Activated naive CD8-positive, alpha-beta T cell treated with anti-CD3 and anti-CD28 coated beads, Interleukin-2, amount 10 ng/mL, durations not matched to agents 7 days and 5 days (primary cell): Measurements from ENCODE around the gene ANKIB1. TPM values are rescaled to one million over a fixed set of nuclear protein-coding genes. Genes with fewer than 3 reads are reported as not detected.

Source experiments
- ATAC-seq: fragments of 150-1000 bp; cut with Tn5 transposase; one replicate; pipeline ENCODE4 v1.10.0; 2021; ENCODE audit warnings: low read depth, moderate library complexity
- POLR2A ChIA-PET: fragments of 350-600 bp; sonication (Branson Sonifier 250); formaldehyde crosslinking; loops from one replicate; lab custom pipeline; 2021; ENCODE audit warnings: antibody characterized with exemption; lab: Charles Lee
- DNase-seq: peaks from one replicate; pipeline ENCODE4 v3.0.0; 2021
- H3K27ac Mint-ChIP-seq: one replicate; pipeline ENCODE4 v1.8.0; 2022; ENCODE audit warnings: mild to moderate bottlenecking, mixed read lengths
- H3K27me3 Mint-ChIP-seq: one replicate; pipeline ENCODE4 v1.8.0; 2022; ENCODE audit warnings: mild to moderate bottlenecking, moderate library complexity, mixed read lengths
- H3K36me3 Mint-ChIP-seq: one replicate; pipeline ENCODE4 v1.8.0; 2021; ENCODE audit warnings: mild to moderate bottlenecking, mixed read lengths
- H3K4me1 Mint-ChIP-seq: one replicate; pipeline ENCODE4 v1.8.0; 2021; ENCODE audit warnings: mixed read lengths
- H3K4me3 Mint-ChIP-seq: one replicate; pipeline ENCODE4 v1.8.0; 2022; ENCODE audit warnings: mild to moderate bottlenecking, moderate library complexity, mixed read lengths
- H3K9me3 Mint-ChIP-seq: one replicate; pipeline ENCODE4 v1.8.0; 2021; ENCODE audit warnings: mixed read lengths
- total RNA-seq, 2 experiments: library from RNA; stranded (reverse); gene quantifications; one replicate each; pipeline ENCODE4 v1.2.3, GENCODE V29; 2021

Gene ANKIB1
- total RNA-seq, 2 experiments from 2014 or later: 75.5 to 77.6 TPM

DNA sequence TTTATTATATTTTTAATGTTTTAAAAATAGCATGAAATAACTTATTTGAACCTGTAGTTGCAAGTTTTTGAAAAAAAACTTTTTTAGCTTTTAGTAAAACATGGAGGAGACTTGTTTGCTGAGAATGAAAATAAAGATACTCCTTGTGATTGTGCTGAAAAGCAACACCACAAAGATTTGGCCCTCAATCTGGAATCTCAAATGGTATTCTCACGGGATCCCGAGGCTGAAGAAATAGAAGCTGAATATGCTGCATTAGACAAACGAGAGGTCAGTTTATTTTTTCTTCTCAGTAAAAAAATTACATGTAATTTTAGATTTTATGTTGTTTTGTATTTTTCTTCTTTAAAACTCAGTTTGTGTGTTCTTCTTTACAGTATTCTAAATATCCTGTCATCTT is 73.5 kb downstream of the ANKIB1 start:
- no peaks in the 10 kb centered on the region for H3K9me3 Mint-ChIP-seq
- H3K4me1 Mint-ChIP-seq: no peaks in the 10 kb centered on the region
- DNase-seq (no peak), ATAC-seq (no peak)
- peaks cover 16% of the 10 kb centered on the region for H3K36me3 Mint-ChIP-seq
- POLR2A ChIA-PET: no interaction called here
- H3K27me3 Mint-ChIP-seq: no peaks in the 10 kb centered on the region
- H3K4me3 Mint-ChIP-seq: no peak overlapping the region
- H3K27ac Mint-ChIP-seq: no peak overlapping the region

DNA sequence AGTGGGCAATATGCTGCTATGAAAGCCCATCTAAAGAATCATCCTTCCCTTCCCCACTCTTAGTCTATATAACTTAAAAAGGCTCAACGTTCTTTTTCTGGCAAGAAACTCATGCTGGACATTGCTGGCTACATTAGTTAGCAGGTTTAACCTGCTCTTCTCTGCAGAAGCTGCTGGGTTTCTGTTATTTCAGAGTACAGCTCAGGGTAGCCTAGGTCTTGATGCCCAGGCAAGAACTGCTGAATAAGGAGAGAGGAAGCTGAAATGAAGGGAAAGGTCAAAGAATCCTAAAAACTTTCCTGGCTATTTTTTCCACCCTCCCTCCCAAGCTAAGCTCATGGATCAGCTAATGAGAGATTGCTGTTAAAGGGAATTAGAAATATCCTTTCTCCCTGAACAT is 79.4 kb downstream of the ANKIB1 start:
- Mint-ChIP-seq H3K4me1 (peaks cover 9% of the 10 kb centered on the region), H3K36me3 (peaks cover 26% of the 10 kb centered on the region), H3K27me3 (no peaks in the 10 kb centered on the region), H3K4me3 (no peak overlapping the region), H3K27ac (no peak overlapping the region), H3K9me3 (no peaks in the 10 kb centered on the region)
- POLR2A ChIA-PET: no interaction called here
- ATAC-seq (no peak), DNase-seq (no peak)

DNA sequence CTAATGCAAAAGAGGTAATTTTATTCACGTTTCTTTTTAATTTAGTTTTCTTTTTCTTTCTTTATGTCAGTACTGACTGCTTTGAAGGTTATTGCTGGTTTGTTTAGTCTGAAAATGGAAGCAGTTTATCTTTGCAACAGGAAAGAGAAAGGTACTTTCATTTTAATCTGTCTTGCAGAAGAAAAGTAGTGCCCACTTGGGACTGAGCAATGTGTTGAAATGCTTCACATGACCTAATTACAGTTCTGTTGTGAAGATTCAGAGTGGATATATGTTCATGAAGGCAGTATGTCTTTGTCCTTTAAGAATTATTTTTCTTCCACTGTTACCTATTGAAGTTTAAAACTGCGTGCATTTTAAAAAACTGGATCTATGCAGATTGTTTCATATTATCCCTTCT is 80.1 kb downstream of the ANKIB1 start:
- H3K27ac Mint-ChIP-seq: no peak overlapping the region
- ATAC-seq (no peak), DNase-seq (no peak)
- peaks cover 9% of the 10 kb centered on the region for H3K4me1 Mint-ChIP-seq
- H3K36me3 Mint-ChIP-seq: peaks cover 19% of the 10 kb centered on the region
- H3K27me3 Mint-ChIP-seq: no peaks in the 10 kb centered on the region
- no peaks in the 10 kb centered on the region for H3K9me3 Mint-ChIP-seq
- H3K4me3 Mint-ChIP-seq: peak overlapping the region; percentile 15
- POLR2A ChIA-PET: no interaction called here

DNA sequence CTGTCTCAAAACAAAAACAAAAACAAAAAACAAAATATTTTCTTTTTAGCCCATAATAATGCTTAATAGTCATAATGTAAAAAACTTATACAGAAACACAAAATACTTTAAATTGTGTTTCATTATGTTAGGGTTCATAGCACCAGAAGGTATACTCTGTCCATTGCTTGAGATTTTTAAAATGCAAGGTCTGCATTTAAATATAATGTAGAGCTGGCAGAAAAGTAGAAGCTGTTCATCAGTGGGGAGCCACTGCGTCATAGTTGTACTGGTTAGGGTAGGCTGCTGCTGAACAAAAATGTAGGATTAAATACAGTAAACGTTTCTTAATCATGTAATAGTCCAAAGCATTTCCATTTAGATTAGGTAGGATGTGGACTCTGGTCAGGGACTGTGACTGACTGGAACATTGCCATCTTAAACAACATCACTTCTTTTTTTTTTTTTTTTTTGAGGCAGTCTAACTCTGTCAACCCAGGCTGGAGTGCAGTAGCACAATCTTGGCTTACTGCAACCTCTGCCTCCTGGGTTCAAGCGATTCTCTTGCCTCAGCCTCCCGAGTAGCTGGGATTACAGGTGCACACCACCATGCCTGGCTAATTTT is 85.2 kb downstream of the ANKIB1 start:
- Mint-ChIP-seq H3K9me3 (no peaks in the 10 kb centered on the region), H3K27ac (no peak overlapping the region), H3K4me1 (peaks cover 3% of the 10 kb centered on the region), H3K4me3 (no peak overlapping the region), H3K27me3 (no peaks in the 10 kb centered on the region), H3K36me3 (peaks cover 34% of the 10 kb centered on the region)
- POLR2A ChIA-PET: interaction anchor here (0.7 kb wide), 1 partner anchor 586 kb away, joined by 5 read pairs; no protein-coding TSS in a partner anchor
- ATAC-seq (no peak), DNase-seq (no peak)

DNA sequence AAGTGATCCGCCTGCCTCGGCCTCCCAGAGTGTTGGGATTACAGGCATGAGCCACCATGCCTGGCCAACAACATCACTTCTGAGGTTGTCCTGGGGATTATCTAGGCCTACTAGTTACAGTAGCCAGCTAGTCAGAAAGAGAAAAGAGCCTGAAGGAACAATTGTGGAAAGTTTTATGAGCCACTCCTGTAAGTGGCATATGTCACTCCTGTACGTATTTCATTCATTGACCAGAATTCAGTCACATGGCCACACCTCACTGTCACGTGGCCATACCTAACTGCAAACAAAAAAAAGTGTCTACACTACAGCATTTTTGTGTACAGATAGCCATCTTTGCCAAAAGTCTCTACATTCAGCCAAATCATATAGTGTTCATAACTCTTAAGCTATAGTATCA is 85.7 kb downstream of the ANKIB1 start:
- Mint-ChIP-seq H3K9me3 (no peaks in the 10 kb centered on the region), H3K4me3 (no peak overlapping the region), H3K27ac (no peak overlapping the region), H3K4me1 (no peaks in the 10 kb centered on the region), H3K36me3 (peaks cover 32% of the 10 kb centered on the region), H3K27me3 (no peaks in the 10 kb centered on the region)
- DNase-seq (no peak), ATAC-seq (no peak)
- POLR2A ChIA-PET: no interaction called here

DNA sequence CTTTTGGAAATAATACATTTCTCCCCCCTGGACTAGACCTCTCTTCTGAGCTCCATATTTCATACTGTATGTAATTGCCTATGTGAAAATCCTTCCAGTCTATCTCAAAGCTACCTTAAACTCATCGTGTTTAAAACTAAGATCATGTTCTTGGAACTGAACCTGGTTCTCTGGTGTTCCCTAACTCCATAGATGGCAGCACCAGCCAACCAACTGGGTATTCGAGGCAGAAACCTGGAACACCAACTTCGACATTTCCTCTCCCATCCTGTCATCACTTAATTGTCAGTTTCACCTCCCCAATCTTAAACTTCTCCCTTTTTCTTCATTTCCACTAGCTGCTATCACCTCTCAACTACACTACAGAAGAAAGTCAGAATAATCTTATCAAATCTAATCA is 87.0 kb downstream of the ANKIB1 start:
- Mint-ChIP-seq H3K4me3 (no peak overlapping the region), H3K9me3 (no peaks in the 10 kb centered on the region), H3K36me3 (peaks cover 35% of the 10 kb centered on the region), H3K27ac (no peak overlapping the region), H3K4me1 (no peaks in the 10 kb centered on the region), H3K27me3 (no peaks in the 10 kb centered on the region)
- DNase-seq: no peak
- POLR2A ChIA-PET: no interaction called here
- ATAC-seq: no peak

DNA sequence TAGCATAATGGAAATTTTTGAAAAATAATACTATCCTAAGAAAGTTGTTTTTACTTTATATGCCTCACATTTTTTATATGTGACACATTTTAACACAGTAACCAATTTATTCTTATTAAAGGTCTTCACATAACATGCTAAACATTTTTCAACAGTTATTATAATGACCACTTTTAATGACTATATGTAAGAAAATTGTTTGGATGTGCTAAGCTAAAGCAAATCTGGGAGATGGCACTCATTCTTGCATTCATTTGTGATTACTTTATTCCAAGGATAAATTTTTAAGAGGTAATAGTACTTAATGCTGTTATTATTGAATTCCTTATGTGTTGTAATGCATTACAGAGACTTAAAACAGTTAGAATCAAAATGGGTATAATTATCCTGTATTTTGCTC is 88.1 kb downstream of the ANKIB1 start:
- Mint-ChIP-seq H3K27ac (no peak overlapping the region), H3K9me3 (no peaks in the 10 kb centered on the region), H3K27me3 (no peaks in the 10 kb centered on the region), H3K4me1 (no peaks in the 10 kb centered on the region), H3K36me3 (peaks cover 35% of the 10 kb centered on the region), H3K4me3 (no peak overlapping the region)
- ATAC-seq (no peak), DNase-seq (no peak)
- POLR2A ChIA-PET: no interaction called here

DNA sequence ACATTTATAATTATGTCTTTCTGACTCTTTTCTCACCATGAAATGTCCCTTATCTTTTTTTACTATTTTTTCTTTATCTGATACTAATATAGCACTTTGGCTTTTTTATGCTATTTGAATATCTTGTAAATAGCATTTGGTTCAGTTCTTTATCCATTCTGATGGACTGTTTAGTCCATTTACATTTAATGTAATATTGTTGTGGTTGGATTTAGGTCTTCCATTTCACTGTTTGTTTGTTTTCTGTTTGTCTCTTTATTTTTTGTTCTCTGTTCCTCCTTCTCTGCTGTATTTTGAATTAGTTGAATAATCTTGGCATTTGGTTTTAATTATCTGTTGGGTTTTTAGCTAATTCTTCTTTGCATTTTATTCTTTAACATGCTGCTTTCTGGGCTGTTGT is 89.8 kb downstream of the ANKIB1 start:
- Mint-ChIP-seq H3K36me3 (peaks cover 26% of the 10 kb centered on the region), H3K4me1 (no peaks in the 10 kb centered on the region), H3K9me3 (no peaks in the 10 kb centered on the region), H3K27ac (no peak overlapping the region), H3K4me3 (no peak overlapping the region), H3K27me3 (no peaks in the 10 kb centered on the region)
- no peak for ATAC-seq
- POLR2A ChIA-PET: no interaction called here
- DNase-seq: no peak

DNA sequence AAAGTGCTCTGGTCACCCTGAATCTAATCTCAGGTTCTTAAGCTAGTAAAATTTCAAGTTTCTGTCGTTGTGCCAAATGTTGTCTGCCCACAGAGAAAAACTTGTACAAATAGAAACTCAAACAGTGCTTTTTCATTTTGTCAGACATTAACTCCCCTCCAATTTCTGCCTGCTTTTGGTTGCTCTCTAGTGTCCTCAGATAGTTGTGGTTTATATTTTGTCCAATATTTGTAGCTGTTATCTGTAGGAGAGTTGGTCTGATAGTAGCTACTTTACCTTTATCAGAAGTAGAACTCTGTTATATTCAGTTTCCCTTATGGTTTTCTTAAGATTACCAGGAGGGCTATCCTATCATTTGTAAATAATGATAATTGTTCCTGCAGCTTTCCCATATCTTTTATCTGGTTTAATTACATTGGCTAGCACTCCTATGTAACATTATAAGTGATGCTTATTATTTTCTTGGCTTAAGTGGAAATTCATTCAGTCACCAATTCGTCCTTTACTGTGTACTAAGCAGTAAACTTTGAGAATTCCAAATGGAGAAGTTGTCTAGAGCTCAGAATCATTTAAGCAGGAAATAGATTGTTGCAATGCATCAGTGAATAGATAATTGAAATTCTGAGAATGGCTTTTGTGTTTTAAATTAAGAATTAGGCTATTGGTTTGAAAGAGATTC is 91.0 kb downstream of the ANKIB1 start:
- POLR2A ChIA-PET: no interaction called here
- ATAC-seq (no peak), DNase-seq (no peak)
- Mint-ChIP-seq H3K27me3 (no peaks in the 10 kb centered on the region), H3K36me3 (peaks cover 22% of the 10 kb centered on the region), H3K27ac (no peak overlapping the region), H3K4me1 (no peaks in the 10 kb centered on the region), H3K4me3 (no peak overlapping the region), H3K9me3 (no peaks in the 10 kb centered on the region)

DNA sequence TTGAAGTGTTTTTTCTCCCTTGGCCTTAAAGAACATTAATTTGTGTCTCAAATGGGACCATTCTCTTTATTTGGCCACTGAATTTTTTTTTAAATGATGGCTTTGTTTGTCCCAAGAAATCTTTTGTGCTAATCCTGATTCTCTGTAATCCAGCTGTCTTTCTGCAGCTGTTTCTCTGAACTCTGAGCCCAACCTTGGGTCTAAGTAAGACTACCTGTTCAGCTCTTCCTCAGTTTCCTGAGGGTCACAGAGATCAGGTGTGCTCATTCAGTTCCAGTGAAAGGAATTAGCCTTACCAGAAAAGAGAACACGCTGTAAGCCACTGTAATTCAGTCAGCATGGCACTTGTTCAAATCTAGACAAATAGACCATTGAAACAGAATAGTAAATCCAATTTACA is 94.2 kb downstream of the ANKIB1 start:
- POLR2A ChIA-PET: no interaction called here
- no peak overlapping the region for H3K27ac Mint-ChIP-seq
- DNase-seq: no peak
- no peak overlapping the region for H3K4me3 Mint-ChIP-seq
- no peak for ATAC-seq
- no peaks in the 10 kb centered on the region for H3K4me1 Mint-ChIP-seq
- peaks cover 14% of the 10 kb centered on the region for H3K36me3 Mint-ChIP-seq
- H3K27me3 Mint-ChIP-seq: no peaks in the 10 kb centered on the region
- no peaks in the 10 kb centered on the region for H3K9me3 Mint-ChIP-seq

DNA sequence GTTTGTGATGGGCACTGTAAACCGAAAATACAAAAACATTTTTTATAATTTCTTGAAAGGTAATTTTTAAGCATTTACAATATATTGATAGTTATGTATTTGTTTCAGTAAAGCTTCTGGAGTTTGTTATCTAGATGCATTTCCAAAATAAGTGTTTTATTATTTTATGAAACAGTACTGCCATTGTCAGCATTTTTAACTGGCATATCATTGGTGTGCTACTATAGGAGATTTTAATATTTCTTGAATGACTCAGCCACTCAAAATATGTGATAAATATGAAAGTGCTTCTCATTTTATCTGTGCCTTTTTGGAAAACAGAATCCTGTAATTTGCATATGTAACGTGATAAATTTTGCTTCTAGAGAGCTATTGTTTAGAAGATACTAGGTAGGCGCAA is 97.9 kb downstream of the ANKIB1 start:
- H3K4me3 Mint-ChIP-seq: no peak overlapping the region
- DNase-seq: no peak
- H3K9me3 Mint-ChIP-seq: no peaks in the 10 kb centered on the region
- H3K4me1 Mint-ChIP-seq: no peaks in the 10 kb centered on the region
- H3K27me3 Mint-ChIP-seq: no peaks in the 10 kb centered on the region
- H3K36me3 Mint-ChIP-seq: peaks cover 11% of the 10 kb centered on the region
- no peak overlapping the region for H3K27ac Mint-ChIP-seq
- no peak for ATAC-seq
- POLR2A ChIA-PET: no interaction called here

DNA sequence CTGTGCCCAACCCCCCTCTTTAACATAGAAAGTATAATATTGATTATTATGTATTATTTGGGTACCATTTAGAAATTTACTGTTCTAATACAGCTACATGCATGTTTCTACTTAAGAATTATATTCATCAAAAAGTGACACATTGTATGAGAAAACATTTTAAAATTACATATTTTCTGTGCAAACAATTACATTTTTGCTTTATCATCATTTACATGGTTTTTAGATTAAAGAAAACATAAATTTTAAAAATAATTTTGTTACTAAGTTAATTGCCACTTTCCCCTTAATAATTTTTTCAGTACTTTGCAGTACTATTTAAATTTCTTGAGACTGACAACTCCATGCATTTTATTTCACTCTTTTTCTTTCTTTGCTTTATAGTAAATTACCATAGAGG is 106.2 kb downstream of the ANKIB1 start:
- DNase-seq: no peak
- Mint-ChIP-seq H3K27ac (no peak overlapping the region), H3K27me3 (no peaks in the 10 kb centered on the region), H3K4me3 (no peak overlapping the region), H3K4me1 (no peaks in the 10 kb centered on the region), H3K36me3 (peaks cover 9% of the 10 kb centered on the region), H3K9me3 (no peaks in the 10 kb centered on the region)
- no peak for ATAC-seq
- POLR2A ChIA-PET: no interaction called here

DNA sequence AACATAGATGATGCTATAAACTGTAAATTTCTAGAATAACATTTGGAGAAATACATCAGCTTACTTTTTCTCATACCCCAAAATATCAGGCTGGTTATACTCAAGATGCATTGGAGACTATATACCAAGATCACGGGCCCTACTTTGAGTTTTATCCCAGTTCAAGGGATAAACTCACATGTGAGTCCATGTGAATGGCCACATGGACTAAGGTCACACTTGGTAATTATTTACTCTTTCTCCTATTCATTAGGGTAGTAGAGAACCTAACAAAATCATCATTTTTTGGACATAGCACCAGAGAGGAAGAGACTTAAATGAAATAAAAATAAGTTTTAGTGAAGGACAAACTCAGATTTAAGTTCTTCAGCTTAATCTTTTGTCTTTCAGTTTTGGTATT is 108.4 kb downstream of the ANKIB1 start:
- Mint-ChIP-seq H3K9me3 (no peaks in the 10 kb centered on the region), H3K27me3 (no peaks in the 10 kb centered on the region), H3K27ac (no peak overlapping the region), H3K4me1 (no peaks in the 10 kb centered on the region), H3K4me3 (no peak overlapping the region), H3K36me3 (peaks cover 10% of the 10 kb centered on the region)
- POLR2A ChIA-PET: no interaction called here
- DNase-seq: no peak
- no peak for ATAC-seq

DNA sequence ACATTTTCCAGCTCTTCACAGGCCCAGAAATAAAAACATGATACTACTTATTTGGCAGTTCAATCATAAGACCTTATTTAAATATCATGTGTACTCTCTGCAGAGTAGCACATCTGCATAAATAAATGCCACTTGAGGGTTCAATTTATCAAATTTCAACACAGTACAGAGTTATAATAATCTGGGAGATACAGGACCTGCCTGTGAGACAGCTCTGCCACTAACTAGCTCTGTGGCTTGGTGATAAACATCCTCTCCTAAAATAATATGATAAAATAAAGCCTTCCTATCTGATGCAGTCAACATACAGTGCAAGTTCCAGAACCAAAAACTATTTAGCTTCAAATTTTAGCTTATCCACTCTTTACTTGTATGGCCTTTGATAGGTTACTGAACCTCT is 110.6 kb downstream of the ANKIB1 start:
- ATAC-seq (no peak), DNase-seq (no peak)
- no peaks in the 10 kb centered on the region for H3K9me3 Mint-ChIP-seq
- POLR2A ChIA-PET: no interaction called here
- H3K4me3 Mint-ChIP-seq: no peak overlapping the region
- H3K4me1 Mint-ChIP-seq: no peaks in the 10 kb centered on the region
- no peak overlapping the region for H3K27ac Mint-ChIP-seq
- no peaks in the 10 kb centered on the region for H3K27me3 Mint-ChIP-seq
- H3K36me3 Mint-ChIP-seq: peaks cover 20% of the 10 kb centered on the region
